OCI-M2 (cell line): ENCODE measurements around the gene UBE2H.
"Not testable (repeated sequence)": the region's sequence is repeated elsewhere in the genome, so short reads cannot be mapped to it uniquely, and the experiment has no call there.

Experiments used
- DNase-seq: peaks from one replicate; lab custom pipeline; 2025; ENCODE audit not compliant: unreplicated experiment; lab: John Stamatoyannopoulos, UW

The UBE2H gene

DNA sequence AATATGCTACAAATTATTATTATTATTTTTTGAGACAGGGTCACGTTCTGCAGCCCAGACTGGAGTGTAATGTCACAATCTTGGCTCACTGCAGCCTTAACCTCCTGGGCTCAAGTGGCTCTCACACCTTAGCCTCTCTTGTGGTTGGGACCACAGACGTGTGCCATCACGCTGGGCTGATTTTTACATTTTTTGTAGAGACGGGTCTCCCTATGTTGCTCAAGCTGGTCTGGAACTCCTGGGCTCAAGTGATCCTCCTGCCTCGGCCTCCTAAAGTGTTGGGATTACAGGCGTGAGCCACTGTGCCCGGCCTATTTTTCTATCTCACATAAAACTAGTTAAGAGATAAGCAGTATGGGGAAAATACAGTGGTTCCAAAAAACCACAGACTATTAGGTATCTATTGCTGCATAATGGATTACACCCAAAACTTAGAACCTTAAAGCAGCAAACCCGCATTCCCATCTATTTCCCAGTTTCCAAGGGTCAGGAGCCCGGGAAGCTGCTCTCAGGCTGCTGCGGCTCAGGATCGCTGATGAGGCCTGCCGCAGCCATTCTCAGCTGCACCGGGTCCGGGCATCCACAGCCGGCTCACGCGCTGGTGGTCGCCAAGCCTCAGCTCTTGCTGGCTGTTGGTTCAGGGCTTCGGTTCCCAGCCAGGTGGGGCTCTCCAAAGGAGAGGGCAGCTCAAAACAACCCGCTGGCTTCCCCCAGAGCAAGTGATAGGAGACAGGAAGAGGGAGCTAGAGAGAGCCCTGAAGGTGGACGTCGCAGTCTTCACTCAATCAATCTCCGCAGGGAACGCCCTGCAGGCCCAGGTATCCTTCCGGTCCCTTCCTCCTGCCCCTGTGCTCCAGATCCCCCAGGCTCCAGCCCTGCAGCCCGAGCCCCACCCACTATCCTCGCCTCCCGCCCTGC lies 128.2 kb downstream of the UBE2H start:
- DNase-seq = no peak

DNA sequence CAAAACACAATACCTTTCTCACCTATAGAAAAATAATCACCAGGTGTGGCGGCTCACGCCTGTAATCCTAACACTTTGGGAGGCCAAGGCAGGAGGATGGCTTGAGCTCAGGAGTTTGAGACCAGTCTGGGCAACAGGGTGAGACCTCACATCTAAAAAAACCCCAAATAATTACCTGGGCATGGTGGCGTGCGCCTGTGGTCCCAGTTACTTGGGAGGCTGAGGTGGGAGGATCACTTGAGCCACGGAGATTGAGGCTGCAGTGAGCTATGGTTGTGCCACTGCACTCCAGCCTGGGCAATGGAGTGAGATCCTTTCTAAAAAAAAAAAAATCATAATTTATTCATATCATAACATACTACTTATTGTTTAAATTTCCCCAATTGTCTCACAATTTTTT lies 129.6 kb downstream of the UBE2H start:
- not testable (repeated sequence) for DNase-seq

DNA sequence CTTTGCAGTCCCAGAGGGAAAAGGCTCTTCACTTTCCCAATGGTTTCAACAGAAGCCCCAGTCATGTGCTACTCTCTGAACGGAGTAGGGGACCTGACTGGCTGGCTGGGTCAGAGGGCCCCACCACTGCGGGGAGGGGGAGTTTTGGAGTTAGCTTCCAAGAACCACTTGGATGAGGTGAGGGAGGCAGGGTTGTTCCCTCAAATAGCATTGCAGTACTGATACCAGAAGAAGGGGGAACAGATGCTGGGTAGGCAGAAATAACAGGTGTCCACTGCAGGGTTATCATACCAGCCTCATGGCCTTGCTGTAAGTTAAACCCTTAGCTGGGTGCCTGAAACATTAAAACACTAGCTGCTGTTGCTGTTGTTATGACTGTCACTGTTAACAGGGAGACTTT lies 131.3 kb downstream of the UBE2H start:
- DNase-seq = no peak

DNA sequence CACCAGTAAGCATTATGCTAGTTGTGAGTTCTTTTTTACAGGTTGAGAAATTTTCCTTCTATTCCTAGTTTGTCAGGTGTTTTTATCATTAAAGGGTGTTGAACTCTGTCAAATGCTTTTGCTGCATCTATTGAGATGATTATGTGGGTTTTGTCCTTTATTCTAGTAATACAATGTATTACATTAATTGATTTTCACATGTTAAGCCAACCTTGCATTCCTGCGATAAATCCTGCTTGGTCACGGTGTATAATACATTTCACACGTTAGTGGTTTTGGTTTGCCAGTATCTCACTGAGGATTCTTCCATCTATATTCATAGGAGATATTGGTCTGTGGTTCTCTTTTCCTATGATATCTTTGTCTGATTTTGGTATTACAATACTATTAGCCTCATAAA lies 136.0 kb downstream of the UBE2H start:
- no peak for DNase-seq

GRCh38 chr7:129807863-129808262 lies 144.9 kb downstream of the UBE2H start:
- no peak for DNase-seq

- no peak for DNase-seq
These were observed 147.7 kb downstream of the UBE2H start for GRCh38 chr7:129804890-129805719.

DNA sequence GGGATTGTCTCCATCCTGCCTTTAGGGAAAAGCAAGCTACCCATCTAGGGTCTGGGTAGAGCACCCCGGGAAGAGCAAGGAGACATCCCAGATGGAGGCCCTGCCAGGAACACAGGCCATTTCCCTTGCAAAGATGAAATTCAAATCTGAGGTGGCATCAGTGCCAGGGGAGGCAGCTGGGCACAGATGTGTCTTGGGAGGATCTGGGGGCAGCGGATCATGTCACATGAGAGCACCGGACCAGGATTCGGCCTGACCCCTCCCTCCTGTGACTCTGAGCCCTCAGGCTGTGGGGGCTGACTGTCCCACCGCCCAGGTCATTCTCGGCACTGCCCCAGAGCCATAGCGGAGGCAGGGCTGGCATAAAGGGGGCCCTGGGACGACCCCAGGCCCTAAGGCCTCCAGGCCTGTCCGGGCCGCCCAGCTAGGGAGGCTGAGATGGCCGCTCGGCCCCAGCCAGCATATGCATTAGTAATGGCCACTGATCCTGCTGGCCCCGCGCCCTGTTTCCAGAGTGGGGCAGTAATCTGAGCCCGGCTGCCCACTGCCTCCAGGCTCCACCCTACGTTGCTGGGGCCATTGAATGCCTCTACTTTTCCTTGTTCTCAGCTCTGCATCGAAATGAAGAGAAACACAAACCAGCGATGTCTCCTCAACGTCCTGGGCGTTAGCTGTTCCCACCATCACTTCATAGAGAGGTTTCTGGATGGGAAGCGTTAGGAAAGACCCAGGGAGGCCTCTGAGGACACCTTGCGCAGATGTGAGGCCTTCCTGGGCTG lies 148.5 kb downstream of the UBE2H start:
- DNase-seq = no peak

GRCh38 chr7:129803546-129804081 lies 149.1 kb downstream of the UBE2H start:
- DNase-seq = no peak

- no peak for DNase-seq
These were observed 150.9 kb downstream of the UBE2H start for GRCh38 chr7:129801882-129802281.

DNA sequence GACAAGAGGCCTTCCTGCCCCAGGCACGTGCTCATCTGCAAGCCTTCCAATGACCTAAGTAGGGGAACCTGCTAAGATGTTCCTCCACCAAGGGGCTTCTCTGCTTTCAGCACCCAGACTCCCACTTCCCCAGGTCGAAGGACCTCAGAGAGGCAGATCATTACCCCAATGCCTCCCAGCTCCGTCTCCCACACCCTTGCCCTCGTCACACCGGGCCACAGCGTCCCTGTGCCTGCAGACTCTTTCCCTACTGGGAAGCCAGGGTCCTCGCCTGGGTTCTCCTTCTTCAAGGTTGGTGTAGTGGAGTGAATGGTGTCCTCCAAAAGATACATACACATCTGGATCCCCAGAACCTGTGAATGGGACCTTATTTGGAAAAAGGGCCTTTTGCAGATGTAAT lies 151.9 kb downstream of the UBE2H start:
- DNase-seq = no peak

GRCh38 chr7:129799350-129799955 lies 153.3 kb downstream of the UBE2H start:
- DNase-seq = no peak

DNA sequence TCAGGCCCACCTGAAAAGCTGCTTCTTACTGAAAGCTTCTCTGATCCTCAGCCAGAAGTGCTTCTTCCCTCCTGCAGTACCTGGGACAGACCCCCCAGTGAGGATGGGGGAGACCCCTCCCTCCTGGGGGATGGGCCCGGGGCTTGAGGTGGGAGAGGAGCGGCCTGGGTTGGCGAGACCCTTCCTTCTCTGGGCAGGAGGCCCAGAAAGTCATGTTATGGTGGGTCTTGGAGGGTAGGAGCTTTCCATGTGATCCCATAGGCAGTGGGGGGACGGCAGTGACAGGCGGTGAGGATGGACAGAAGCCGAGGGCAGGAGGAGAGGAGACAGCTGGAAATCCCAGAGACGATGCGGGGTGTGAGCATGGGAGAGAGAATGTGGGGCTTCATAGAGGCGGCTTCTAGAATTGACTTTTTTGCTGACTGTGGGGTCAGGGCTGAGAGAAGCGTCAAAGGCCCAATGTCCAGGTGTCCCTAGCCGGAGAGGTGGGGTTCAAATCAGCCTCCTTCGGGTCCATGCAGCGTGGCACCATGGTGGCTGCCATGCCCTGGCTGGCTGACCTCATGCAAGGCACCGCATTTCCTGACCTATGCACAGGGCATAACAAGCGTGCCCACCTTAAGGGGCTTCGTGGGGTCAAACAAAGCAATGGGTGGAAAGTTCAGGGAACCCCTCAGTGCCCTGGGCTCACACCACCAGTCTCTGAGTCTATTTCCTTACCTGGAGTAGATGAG lies 154.0 kb downstream of the UBE2H start:
- no peak for DNase-seq

GRCh38 chr7:129797214-129797789 lies 155.5 kb downstream of the UBE2H start:
- no peak for DNase-seq

GRCh38 chr7:129796186-129796775 lies 156.5 kb downstream of the UBE2H start:
- DNase-seq = no peak

DNA sequence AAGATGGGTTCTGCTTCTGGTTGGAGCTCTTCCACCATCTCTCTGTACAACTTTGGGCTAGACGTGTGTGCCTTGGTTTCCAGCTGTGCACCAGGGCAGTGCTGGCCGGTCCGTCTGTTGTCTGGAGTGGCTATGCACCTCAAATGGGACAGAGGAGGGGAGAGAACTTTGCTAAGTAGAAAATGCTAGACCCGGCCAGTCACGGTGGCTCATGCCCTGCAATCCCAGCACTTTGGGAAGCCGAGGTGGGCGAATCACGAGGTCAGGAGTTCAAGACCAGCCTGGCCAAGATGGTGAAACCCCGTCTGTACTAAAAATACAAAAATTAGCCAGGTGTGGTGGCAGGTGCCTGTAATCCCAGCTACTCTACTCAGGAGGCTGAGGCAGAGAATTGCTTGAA lies 158.3 kb downstream of the UBE2H start:
- not testable (repeated sequence) for DNase-seq

- no peak for DNase-seq
These were observed 159.1 kb downstream of the UBE2H start for GRCh38 chr7:129793506-129794310.

- DNase-seq = no peak
These were observed 160.0 kb downstream of the UBE2H start for GRCh38 chr7:129792721-129793120.

- DNase-seq = no peak
These were observed 162.6 kb downstream of the UBE2H start for GRCh38 chr7:129790136-129790535.
